Liver (tissue), 9 donors: Measurements from ENCODE around the gene CSF3R. TPM values are rescaled to one million over a fixed set of nuclear protein-coding genes. Genes with fewer than 3 reads are reported as not detected.

Experiments used
- DNase-seq: peaks from one replicate; pipeline ENCODE4 v3.0.0-alpha.2; 2017; ENCODE audit warnings: low spot score
- H3K27ac ChIP-seq, 2 donors: one replicate each; pipeline ENCODE4 v1.7.0; 2013; ENCODE audit warnings: inconsistent platforms in 2 of 2, low read length in 2 of 2, control low read depth in 1 of 2, low read depth in 1 of 2, mild to moderate bottlenecking in 1 of 2
- H3K27me3 ChIP-seq, 4 donors: one replicate each; pipeline versions ENCODE4 v1.6.1 to v1.7.0; 2013; ENCODE audit warnings: low read length in 3 of 4, inconsistent platforms in 1 of 4, mild to moderate bottlenecking in 1 of 4, moderate library complexity in 1 of 4; ENCODE audit not compliant: control insufficient read depth in 4 of 4, insufficient read depth in 4 of 4
- H3K36me3 ChIP-seq, 4 donors: one replicate each; pipeline versions ENCODE4 v1.6.1 to v1.7.0; 2013; ENCODE audit warnings: low read length in 3 of 4, mild to moderate bottlenecking in 3 of 4, low read depth in 1 of 4, moderate library complexity in 1 of 4; ENCODE audit not compliant: control insufficient read depth in 4 of 4, insufficient read depth in 3 of 4
- H3K4me1 ChIP-seq, 4 donors: one replicate each; pipeline versions ENCODE4 v1.6.1 to v1.7.0; 2013; ENCODE audit warnings: low read length in 3 of 4, mild to moderate bottlenecking in 3 of 4, moderate library complexity in 1 of 4; ENCODE audit not compliant: control insufficient read depth in 4 of 4, insufficient read depth in 4 of 4
- H3K4me3 ChIP-seq, 3 donors: one replicate each; pipeline versions ENCODE4 v1.6.1 to v1.7.0; 2013; ENCODE audit warnings: low read length in 3 of 3, control low read depth in 1 of 3, low read depth in 1 of 3, mild to moderate bottlenecking in 1 of 3
- H3K9ac ChIP-seq, 2 donors: one replicate each; pipeline ENCODE4 v1.7.0; 2013; ENCODE audit warnings: low read length in 2 of 2, mild to moderate bottlenecking in 2 of 2, moderate library complexity in 2 of 2, control low read depth in 1 of 2, low read depth in 1 of 2
- H3K9me3 ChIP-seq, 4 donors: one replicate each; pipeline versions ENCODE4 v1.6.1 to v1.7.0; 2013; ENCODE audit warnings: low read length in 3 of 4; ENCODE audit not compliant: control insufficient read depth in 4 of 4
- EGR1 ChIP-seq, 2 donors: IDR thresholded peaks; 2 replicates each; pipeline ENCODE4 v1.6.1; 2016 to 2018; ENCODE audit warnings: antibody characterized with exemption in 2 of 2, low read depth in 2 of 2
- FOXA1 ChIP-seq: IDR thresholded peaks from 2 replicates; pipeline ENCODE4 v1.6.1; 2016; ENCODE audit warnings: antibody characterized with exemption
- FOXA2 ChIP-seq: IDR thresholded peaks from 2 replicates; pipeline ENCODE4 v1.6.1; 2016; ENCODE audit warnings: antibody characterized with exemption
- GABPA ChIP-seq, 2 donors: IDR thresholded peaks in 1 of 2; conservative IDR thresholded peaks in 1 of 2; 2 replicates each; pipeline ENCODE4 v1.6.1; 2016; ENCODE audit warnings: antibody characterized with exemption in 2 of 2, mild to moderate bottlenecking in 1 of 2, moderate library complexity in 1 of 2
- HNF4A ChIP-seq, 2 donors: conservative IDR thresholded peaks; 2 replicates each; pipeline ENCODE4 v1.6.1; 2016; ENCODE audit warnings: antibody characterized with exemption in 2 of 2, mild to moderate bottlenecking in 2 of 2
- HNF4G ChIP-seq: IDR thresholded peaks from 2 replicates; pipeline ENCODE4 v1.6.1; 2016; ENCODE audit warnings: antibody characterized with exemption
- JUND ChIP-seq, 2 donors: IDR thresholded peaks; 2 replicates each; pipeline ENCODE4 v1.6.1; 2016; ENCODE audit warnings: antibody characterized with exemption in 2 of 2
- NR2F2 ChIP-seq: IDR thresholded peaks from 2 replicates; pipeline ENCODE4 v1.6.1; 2016; ENCODE audit warnings: antibody characterized with exemption
- RAD21 ChIP-seq, 2 donors: IDR thresholded peaks; 2 replicates each; pipeline ENCODE4 v1.6.1; 2016; ENCODE audit warnings: antibody characterized with exemption in 2 of 2, mild to moderate bottlenecking in 2 of 2
- RXRA ChIP-seq, 2 donors: IDR thresholded peaks; 2 replicates each; pipeline ENCODE4 v1.6.1; 2017 to 2018; ENCODE audit warnings: antibody characterized with exemption in 2 of 2, mild to moderate bottlenecking in 1 of 2
- SP1 ChIP-seq: IDR thresholded peaks from 2 replicates; pipeline ENCODE4 v1.6.1; 2018; ENCODE audit warnings: antibody characterized with exemption, mild to moderate bottlenecking
- TAF1 ChIP-seq: conservative IDR thresholded peaks from 2 replicates; pipeline ENCODE4 v1.6.1; 2016; ENCODE audit warnings: antibody characterized with exemption, mild to moderate bottlenecking
- YY1 ChIP-seq: IDR thresholded peaks from 2 replicates; pipeline ENCODE4 v1.6.1; 2016; ENCODE audit warnings: antibody characterized with exemption, mild to moderate bottlenecking
- WGBS: extraction: QIAGEN DNeasy Blood & Tissue Kit; methylation state at CpG from one replicate; pipeline ENCODE4 v1.1.7; 2013; 5-methylcytosine and 5-hydroxymethylcytosine counted together
- polyA plus RNA-seq, 2 donors: library from polyadenylated mRNA; stranded (reverse) in 1 of 2; unstranded in 1 of 2; fragments of 200-250 nt in 1 of 2; fragments of >200 nt in 1 of 2; fragmentation: Nextera tagmentation in 1 of 2; extraction: Ambion mirVana in 1 of 2; gene quantifications; one replicate each; pipeline versions ENCODE4 v1.2.1 to v1.2.3, GENCODE V29; 2013 to 2015
- total RNA-seq, 2 donors: library from RNA; depleted of rRNA; stranded (reverse); fragments of >200 nt; gene quantifications; one replicate each; pipeline ENCODE4 v1.2.3, GENCODE V29; 2014
- TF ChIP-seq, protein P1 (sequence below): IDR thresholded peaks from 2 replicates; pipeline ENCODE4 v1.6.1; 2016; ENCODE audit warnings: antibody characterized with exemption
- TF ChIP-seq, protein P2 (sequence below): IDR thresholded peaks from 2 replicates; pipeline ENCODE4 v1.6.1; 2016; ENCODE audit warnings: antibody characterized with exemption
- TF ChIP-seq, protein P3 (sequence below): fragments of 150-350 bp; IDR thresholded peaks from 2 replicates; pipeline ENCODE4 v1.5.1; 2017; ENCODE audit warnings: improper control_type of control experiment, low read depth, low read length; ENCODE audit not compliant: missing input control
- TF ChIP-seq, protein P4 (sequence below): IDR thresholded peaks from 2 replicates; pipeline ENCODE4 v1.6.1; 2016; ENCODE audit warnings: antibody characterized with exemption
- TF ChIP-seq, protein P5 (sequence below): IDR thresholded peaks from 2 replicates; pipeline ENCODE4 v1.6.1; 2016; ENCODE audit warnings: antibody characterized with exemption, mild to moderate bottlenecking
- donor health status: healthy.
- donor health status: healthy.
- donor health status: healthy.
- donor health status: healthy.
- donor health status: healthy.

Gene CSF3R
- total and polyA plus RNA-seq, 4 donors = 6.7 to 81.3 (median 15.9) TPM

DNA sequence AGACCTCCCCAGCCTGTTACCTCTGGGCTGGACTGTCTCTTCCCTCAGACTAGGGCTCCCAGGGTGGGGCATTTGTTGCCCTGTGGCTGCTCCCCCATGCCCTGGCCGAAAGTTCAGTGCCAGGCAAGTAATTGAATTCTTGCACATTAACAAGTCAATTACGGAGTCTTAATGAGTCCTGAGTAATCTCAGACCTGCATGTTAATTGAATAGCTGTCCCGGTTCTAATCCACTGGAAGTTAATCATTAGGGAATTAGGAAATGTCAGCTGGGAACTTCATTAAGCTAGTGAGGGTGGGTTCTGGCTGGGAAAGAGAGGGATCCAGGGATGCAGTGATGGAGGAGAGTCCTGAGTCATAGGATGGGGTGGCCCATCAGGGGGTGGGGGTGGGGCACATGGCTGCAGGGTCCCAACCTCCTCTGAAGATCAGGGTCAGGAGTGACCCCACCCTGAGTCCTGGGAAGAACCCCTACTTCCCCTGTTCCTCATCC lies 47.1 kb upstream of the CSF3R start:
- DNase-seq = no peak
- Histone ChIP-seq H3K36me3 (no peaks in the 10 kb centered on the region), H3K4me3 (no peak overlapping the region), H3K27ac (no peak overlapping the region), H3K27me3 (no peaks in the 10 kb centered on the region), H3K9ac (no peak overlapping the region), H3K4me1 (no peaks in the 10 kb centered on the region), H3K9me3 (peaks cover 0 to 7% (median 1%) of the 10 kb centered on the region in 4 donors)
- WGBS = 53% methylated on average over 3 of the region's 3 CpGs
- TF ChIP-seq HNF4G (no peak), SP1 (no peak), TAF1 (no peak), GABPA (IDR thresholded peaks at IDR 0.05 in 1 of 2, conservative IDR thresholded peaks at IDR 0.05 in 1 of 2) (no peak), FOXA2 (no peak), YY1 (no peak)
- TF ChIP-seq, protein P1, sequence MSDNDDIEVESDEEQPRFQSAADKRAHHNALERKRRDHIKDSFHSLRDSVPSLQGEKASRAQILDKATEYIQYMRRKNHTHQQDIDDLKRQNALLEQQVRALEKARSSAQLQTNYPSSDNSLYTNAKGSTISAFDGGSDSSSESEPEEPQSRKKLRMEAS = no peak

DNA sequence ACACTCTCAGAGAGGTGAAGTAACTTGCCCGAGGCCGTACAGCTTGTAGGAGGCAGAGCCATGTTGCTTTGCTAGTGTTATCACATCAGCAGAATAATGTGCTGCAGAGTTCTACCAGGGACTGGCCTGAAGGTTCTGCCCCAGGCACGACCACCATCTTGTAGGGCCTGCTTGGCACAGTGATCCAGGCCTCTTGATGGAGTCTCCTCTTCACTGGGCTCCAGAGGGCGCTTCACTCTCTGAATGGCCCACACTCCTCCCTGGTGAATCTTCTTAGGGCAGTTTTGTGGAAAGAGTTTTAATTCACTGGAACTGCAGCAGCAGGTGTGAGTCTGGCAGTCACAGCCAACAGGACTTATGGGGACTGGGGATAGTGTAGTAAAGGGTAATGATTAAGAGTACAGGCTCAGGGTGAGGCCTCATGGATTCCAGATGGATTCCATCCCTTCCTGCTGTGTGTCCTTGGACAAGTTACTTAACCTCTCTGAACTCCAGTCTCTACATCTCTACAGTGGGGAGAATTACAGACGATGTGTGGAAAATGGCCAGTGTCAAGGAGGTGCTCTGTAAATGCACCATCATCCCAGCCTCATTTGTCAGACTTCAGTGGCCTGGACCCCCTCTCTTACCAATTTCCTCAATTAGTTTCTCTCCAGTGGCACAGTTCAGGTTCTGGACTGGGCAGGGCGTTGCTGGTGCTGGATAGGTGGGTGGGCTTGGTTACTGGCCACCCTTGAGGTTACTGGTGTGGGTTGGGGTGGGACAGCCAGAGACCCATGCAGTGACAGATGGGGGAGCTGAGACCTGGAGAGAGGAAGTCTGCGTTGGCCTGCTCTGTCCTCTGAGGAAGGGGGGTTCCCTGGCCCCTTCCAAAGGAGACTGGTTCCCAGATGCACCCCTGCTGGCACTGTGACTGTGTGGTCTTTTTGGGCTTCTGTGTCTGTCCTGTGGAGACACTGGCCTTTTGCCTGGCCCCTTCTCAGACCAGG lies 45.9 kb upstream of the CSF3R start:
- Histone ChIP-seq H3K9ac (no peak overlapping the region), H3K9me3 (peaks cover 0 to 6% (median 1%) of the 10 kb centered on the region in 4 donors), H3K4me3 (no peak overlapping the region), H3K27me3 (no peaks in the 10 kb centered on the region), H3K4me1 (no peaks in the 10 kb centered on the region), H3K27ac (no peak overlapping the region), H3K36me3 (no peaks in the 10 kb centered on the region)
- TF ChIP-seq FOXA1 (no peak), NR2F2 (no peak), EGR1 (IDR thresholded peaks at IDR 0.05; ENCODE audit: low read depth in 2 of 2) (no peak), SP1 (no peak), RAD21 (IDR thresholded peaks at IDR 0.05) (no peak), JUND (IDR thresholded peaks at IDR 0.05) (no peak), HNF4A (conservative IDR thresholded peaks at IDR 0.05) (no peak), FOXA2 (no peak), HNF4G (no peak), TAF1 (no peak), GABPA (IDR thresholded peaks at IDR 0.05 in 1 of 2, conservative IDR thresholded peaks at IDR 0.05 in 1 of 2) (no peak), RXRA (IDR thresholded peaks at IDR 0.05) (no peak), YY1 (no peak)
- TF ChIP-seq, protein P2, sequence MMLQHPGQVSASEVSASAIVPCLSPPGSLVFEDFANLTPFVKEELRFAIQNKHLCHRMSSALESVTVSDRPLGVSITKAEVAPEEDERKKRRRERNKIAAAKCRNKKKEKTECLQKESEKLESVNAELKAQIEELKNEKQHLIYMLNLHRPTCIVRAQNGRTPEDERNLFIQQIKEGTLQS = no peak
- TF ChIP-seq, protein P3, sequence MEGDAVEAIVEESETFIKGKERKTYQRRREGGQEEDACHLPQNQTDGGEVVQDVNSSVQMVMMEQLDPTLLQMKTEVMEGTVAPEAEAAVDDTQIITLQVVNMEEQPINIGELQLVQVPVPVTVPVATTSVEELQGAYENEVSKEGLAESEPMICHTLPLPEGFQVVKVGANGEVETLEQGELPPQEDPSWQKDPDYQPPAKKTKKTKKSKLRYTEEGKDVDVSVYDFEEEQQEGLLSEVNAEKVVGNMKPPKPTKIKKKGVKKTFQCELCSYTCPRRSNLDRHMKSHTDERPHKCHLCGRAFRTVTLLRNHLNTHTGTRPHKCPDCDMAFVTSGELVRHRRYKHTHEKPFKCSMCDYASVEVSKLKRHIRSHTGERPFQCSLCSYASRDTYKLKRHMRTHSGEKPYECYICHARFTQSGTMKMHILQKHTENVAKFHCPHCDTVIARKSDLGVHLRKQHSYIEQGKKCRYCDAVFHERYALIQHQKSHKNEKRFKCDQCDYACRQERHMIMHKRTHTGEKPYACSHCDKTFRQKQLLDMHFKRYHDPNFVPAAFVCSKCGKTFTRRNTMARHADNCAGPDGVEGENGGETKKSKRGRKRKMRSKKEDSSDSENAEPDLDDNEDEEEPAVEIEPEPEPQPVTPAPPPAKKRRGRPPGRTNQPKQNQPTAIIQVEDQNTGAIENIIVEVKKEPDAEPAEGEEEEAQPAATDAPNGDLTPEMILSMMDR = no peak
- TF ChIP-seq, protein P4, sequence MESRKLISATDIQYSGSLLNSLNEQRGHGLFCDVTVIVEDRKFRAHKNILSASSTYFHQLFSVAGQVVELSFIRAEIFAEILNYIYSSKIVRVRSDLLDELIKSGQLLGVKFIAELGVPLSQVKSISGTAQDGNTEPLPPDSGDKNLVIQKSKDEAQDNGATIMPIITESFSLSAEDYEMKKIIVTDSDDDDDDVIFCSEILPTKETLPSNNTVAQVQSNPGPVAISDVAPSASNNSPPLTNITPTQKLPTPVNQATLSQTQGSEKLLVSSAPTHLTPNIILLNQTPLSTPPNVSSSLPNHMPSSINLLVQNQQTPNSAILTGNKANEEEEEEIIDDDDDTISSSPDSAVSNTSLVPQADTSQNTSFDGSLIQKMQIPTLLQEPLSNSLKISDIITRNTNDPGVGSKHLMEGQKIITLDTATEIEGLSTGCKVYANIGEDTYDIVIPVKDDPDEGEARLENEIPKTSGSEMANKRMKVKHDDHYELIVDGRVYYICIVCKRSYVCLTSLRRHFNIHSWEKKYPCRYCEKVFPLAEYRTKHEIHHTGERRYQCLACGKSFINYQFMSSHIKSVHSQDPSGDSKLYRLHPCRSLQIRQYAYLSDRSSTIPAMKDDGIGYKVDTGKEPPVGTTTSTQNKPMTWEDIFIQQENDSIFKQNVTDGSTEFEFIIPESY = no peak
- TF ChIP-seq, protein P5, sequence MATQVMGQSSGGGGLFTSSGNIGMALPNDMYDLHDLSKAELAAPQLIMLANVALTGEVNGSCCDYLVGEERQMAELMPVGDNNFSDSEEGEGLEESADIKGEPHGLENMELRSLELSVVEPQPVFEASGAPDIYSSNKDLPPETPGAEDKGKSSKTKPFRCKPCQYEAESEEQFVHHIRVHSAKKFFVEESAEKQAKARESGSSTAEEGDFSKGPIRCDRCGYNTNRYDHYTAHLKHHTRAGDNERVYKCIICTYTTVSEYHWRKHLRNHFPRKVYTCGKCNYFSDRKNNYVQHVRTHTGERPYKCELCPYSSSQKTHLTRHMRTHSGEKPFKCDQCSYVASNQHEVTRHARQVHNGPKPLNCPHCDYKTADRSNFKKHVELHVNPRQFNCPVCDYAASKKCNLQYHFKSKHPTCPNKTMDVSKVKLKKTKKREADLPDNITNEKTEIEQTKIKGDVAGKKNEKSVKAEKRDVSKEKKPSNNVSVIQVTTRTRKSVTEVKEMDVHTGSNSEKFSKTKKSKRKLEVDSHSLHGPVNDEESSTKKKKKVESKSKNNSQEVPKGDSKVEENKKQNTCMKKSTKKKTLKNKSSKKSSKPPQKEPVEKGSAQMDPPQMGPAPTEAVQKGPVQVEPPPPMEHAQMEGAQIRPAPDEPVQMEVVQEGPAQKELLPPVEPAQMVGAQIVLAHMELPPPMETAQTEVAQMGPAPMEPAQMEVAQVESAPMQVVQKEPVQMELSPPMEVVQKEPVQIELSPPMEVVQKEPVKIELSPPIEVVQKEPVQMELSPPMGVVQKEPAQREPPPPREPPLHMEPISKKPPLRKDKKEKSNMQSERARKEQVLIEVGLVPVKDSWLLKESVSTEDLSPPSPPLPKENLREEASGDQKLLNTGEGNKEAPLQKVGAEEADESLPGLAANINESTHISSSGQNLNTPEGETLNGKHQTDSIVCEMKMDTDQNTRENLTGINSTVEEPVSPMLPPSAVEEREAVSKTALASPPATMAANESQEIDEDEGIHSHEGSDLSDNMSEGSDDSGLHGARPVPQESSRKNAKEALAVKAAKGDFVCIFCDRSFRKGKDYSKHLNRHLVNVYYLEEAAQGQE = no peak
- WGBS = 86% methylated on average over 7 of the region's 7 CpGs
- DNase-seq = no peak
